D721Med (cell line): ENCODE results near the gene SDF4.

Experiments
- DNase-seq: peaks from one replicate; pipeline ENCODE4 v3.0.0; 2011; ENCODE audit warnings: low spot score; ENCODE audit not compliant: insufficient read length
- FAIRE-seq: peaks from 2 replicates; lab custom pipeline; 2011; peaks lifted over from hg19 to GRCh38; lab: Jason Lieb, UNC
- CTCF ChIP-seq: IDR thresholded peaks from 2 replicates; pipeline ENCODE4 v1.5.1; 2012; ENCODE audit warnings: mild to moderate bottlenecking, control low read depth; ENCODE audit not compliant: insufficient read depth; ENCODE audit errors: missing control alignments

SDF4 gene

GRCh38 chr1:1231400-1232207, at the start of gene SDF4:
TSS of gene SDF4 (minus strand) at chr1:1232001. CDS start at chr1:1228772, 3,229 bp downstream.
- DNase-seq (peak; percentile 82), FAIRE-seq (no peak)
- TF ChIP-seq CTCF = no peak

GRCh38 chr1:1280782-1281481, 49.1 kb upstream of the SDF4 start:
- FAIRE-seq (no peak), DNase-seq (no peak)
- TF ChIP-seq CTCF = no peak

- DNase-seq (no peak), FAIRE-seq (no peak)
- no peak for TF ChIP-seq CTCF
Observed at GRCh38 chr1:1279028-1279427, 47.2 kb upstream of the SDF4 start.

GRCh38 chr1:1278620-1279019, 46.8 kb upstream of the SDF4 start:
- TF ChIP-seq CTCF = no peak
- no peak for FAIRE-seq
- no peak for DNase-seq

GRCh38 chr1:1275836-1276235, 44.0 kb upstream of the SDF4 start:
- FAIRE-seq = no peak
- no peak for DNase-seq
- TF ChIP-seq CTCF = no peak

- no peak for TF ChIP-seq CTCF
- no peak for DNase-seq
- FAIRE-seq = no peak
Observed at GRCh38 chr1:1274931-1275431, 43.2 kb upstream of the SDF4 start.

- TF ChIP-seq CTCF = no peak
- FAIRE-seq (no peak), DNase-seq (no peak)
Observed at GRCh38 chr1:1274299-1274930, 42.6 kb upstream of the SDF4 start.
